ENCODE data around the gene ABCA2. TPM values are rescaled to one million over a fixed set of nuclear protein-coding genes. Genes with fewer than 3 reads are reported as not detected.

Gene ABCA2
- total RNA-seq, 2 experiments from 2014 or later: 11.8 to 16.2 TPM

GRCh38 chr9:136984464-136985026, 43.5 kb downstream of the ABCA2 start:
- DNase-seq: no peak
- CTCF ChIA-PET: interaction anchor here (0.7 kb wide), 2 partner anchors 36 to 51 kb away, joined by 3 read pairs; no protein-coding TSS in a partner anchor
- TF ChIP-seq CTCF (IDR thresholded peaks at IDR 0.05): no peak
- Mint-ChIP-seq H3K4me3 (no peak overlapping the region), H3K4me1 (ENCODE audit: low read depth) (no peaks in the 10 kb centered on the region), H3K9me3 (no peaks in the 10 kb centered on the region), H3K36me3 (ENCODE audit: low read depth) (no peaks in the 10 kb centered on the region), H3K27me3 (peaks cover 11% of the 10 kb centered on the region), H3K27ac (no peak overlapping the region)
- no peak for ATAC-seq
- intact Hi-C loops (cut with micrococcal nuclease): no loop called here
- POLR2A ChIA-PET: interaction anchor here (0.6 to 1.1 kb wide), 2 partner anchors 10 to 188 kb away, joined by 3 to 5 read pairs; partner anchors contain the start of gene CCDC183

- ChIA-PET CTCF (no interaction called here), POLR2A (no interaction called here)
- H3K36me3 Mint-ChIP-seq (ENCODE audit: low read depth): no peaks in the 10 kb centered on the region
- DNase-seq: no peak
- H3K4me3 Mint-ChIP-seq: no peak overlapping the region
- H3K9me3 Mint-ChIP-seq: no peaks in the 10 kb centered on the region
- H3K27me3 Mint-ChIP-seq: peaks cover 11% of the 10 kb centered on the region
- no peaks in the 10 kb centered on the region for H3K4me1 Mint-ChIP-seq (ENCODE audit: low read depth)
- H3K27ac Mint-ChIP-seq: no peak overlapping the region
- ATAC-seq: no peak
- TF ChIP-seq CTCF (IDR thresholded peaks at IDR 0.05): no peak
- intact Hi-C loops (cut with micrococcal nuclease): no loop called here
Measured at GRCh38 chr9:136983656-136984314, 44.3 kb downstream of the ABCA2 start.

GRCh38 chr9:136983167-136983566, 44.9 kb downstream of the ABCA2 start:
- no peaks in the 10 kb centered on the region for H3K9me3 Mint-ChIP-seq
- H3K36me3 Mint-ChIP-seq (ENCODE audit: low read depth): no peaks in the 10 kb centered on the region
- H3K27me3 Mint-ChIP-seq: peaks cover 11% of the 10 kb centered on the region
- H3K4me3 Mint-ChIP-seq: no peak overlapping the region
- ATAC-seq (no peak), DNase-seq (no peak)
- intact Hi-C loops (cut with micrococcal nuclease): no loop called here
- no peak overlapping the region for H3K27ac Mint-ChIP-seq
- ChIA-PET CTCF (no interaction called here), POLR2A (no interaction called here)
- no peak for TF ChIP-seq CTCF (IDR thresholded peaks at IDR 0.05)
- H3K4me1 Mint-ChIP-seq (ENCODE audit: low read depth): no peaks in the 10 kb centered on the region

- Mint-ChIP-seq H3K36me3 (ENCODE audit: low read depth) (no peaks in the 10 kb centered on the region), H3K4me3 (no peak within 1 kb of the TSS), H3K27me3 (peaks cover 11% of the 10 kb centered on the region), H3K27ac (no peak within 1 kb of the TSS), H3K9me3 (no peaks in the 10 kb centered on the region), H3K4me1 (ENCODE audit: low read depth) (no peaks in the 10 kb centered on the region)
- ChIA-PET CTCF (interaction anchor here (1.4 kb wide), 1 partner anchor 8 kb away, joined by 3 read pairs; no protein-coding TSS in a partner anchor), POLR2A (interaction anchor here (1.2 kb wide), 1 partner anchor 9 kb away, joined by 3 read pairs; no protein-coding TSS in a partner anchor)
- ATAC-seq (no peak), DNase-seq (no peak)
- no peak for TF ChIP-seq CTCF (IDR thresholded peaks at IDR 0.05)
- intact Hi-C loops (cut with micrococcal nuclease): no loop called here
Measured at GRCh38 chr9:136982232-136983051, 45.6 kb downstream of the ABCA2 start, which contains the start of gene LCNL1. LCNL1 (plus strand) TSS chr9:136982993; CDS start chr9:136983587, 594 bp downstream.
